ENCODE measurements around the gene TBC1D1.
A peak's percentile ranks its signal among the peaks of the same experiment; 100 is the strongest.
"Not testable (repeated sequence)": the region's sequence is repeated elsewhere in the genome, so short reads cannot be mapped to it uniquely, and the experiment has no call there.

TBC1D1 gene

GRCh38 chr4:38009421-38009820, 118.5 kb downstream of the TBC1D1 start:
- Histone ChIP-seq H3K27me3 (replicated peaks; ENCODE audit: control insufficient read depth, insufficient read depth, low read length) (no peaks in the 10 kb centered on the region), H3K9ac (ENCODE audit: low read length) (no peak overlapping the region), H3K4me3 (ENCODE audit: low read length) (no peak overlapping the region), H3K36me3 (ENCODE audit: control insufficient read depth, insufficient read depth, low read length, severe bottlenecking) (no peaks in the 10 kb centered on the region), H3K4me1 (ENCODE audit: control insufficient read depth, insufficient read depth, low read length) (peaks cover 7% of the 10 kb centered on the region), H3K9me3 (ENCODE audit: control insufficient read depth, low read length) (no peaks in the 10 kb centered on the region)
- no peak for DNase-seq (ENCODE audit: low read depth)

DNA sequence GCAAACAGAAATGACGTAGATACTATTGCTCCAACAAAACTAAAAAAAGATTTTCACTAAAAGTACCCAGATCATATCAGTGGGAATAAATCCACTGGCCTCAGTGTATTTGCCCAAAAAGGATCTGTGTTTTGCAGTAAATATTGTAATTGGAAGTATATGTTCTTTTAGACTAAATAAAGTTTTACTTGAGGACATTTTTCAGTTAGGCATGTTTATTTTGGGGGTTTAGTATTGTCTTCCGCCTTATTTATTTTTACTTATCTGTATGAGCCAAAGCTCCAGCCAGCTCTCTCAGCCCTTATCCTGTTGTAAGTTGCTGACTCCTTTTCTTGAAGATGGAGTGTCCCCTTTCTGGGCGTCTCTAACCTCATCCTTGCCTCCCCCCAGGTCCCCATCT, 119.1 kb downstream of the TBC1D1 start:
- no peaks in the 10 kb centered on the region for H3K36me3 ChIP-seq (ENCODE audit: control insufficient read depth, insufficient read depth, low read length, severe bottlenecking)
- H3K9ac ChIP-seq (ENCODE audit: low read length) = no peak overlapping the region
- H3K4me1 ChIP-seq (ENCODE audit: control insufficient read depth, insufficient read depth, low read length) = peaks cover 7% of the 10 kb centered on the region
- H3K4me3 ChIP-seq (ENCODE audit: low read length) = no peak overlapping the region
- H3K9me3 ChIP-seq (ENCODE audit: control insufficient read depth, low read length) = no peaks in the 10 kb centered on the region
- H3K27me3 ChIP-seq (replicated peaks; ENCODE audit: control insufficient read depth, insufficient read depth, low read length) = no peaks in the 10 kb centered on the region
- DNase-seq (ENCODE audit: low read depth) = no peak

DNA sequence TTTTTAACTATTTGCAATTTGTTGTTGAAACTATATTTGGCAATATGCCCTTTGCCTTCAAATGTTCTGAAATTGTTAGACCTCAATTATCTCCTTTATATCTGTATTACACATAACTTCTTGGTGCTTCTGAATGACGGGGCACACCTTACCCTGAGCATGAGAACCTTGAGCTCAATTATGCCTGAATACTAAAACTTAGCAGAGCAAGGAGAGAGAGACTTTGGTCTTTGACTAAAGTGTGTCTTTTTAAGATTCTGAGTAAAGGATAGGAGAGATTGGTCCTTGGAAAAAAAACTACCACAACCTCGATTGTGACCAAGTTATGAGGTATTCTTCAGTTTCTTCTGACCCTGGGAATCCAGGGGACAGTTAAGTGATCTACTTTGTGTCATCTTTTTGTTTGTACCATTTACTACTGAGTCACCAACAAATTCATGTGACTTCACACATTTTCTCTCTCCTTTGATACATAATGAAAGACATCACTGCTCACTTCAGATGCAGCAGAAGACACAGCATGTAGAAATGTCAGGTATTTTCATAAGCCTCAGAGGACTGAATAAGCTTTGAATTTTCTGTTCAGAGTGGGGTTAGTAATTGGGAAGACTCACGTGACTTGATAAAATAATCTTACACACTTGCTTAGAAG, 120.8 kb downstream of the TBC1D1 start:
- no peak for DNase-seq (ENCODE audit: low read depth)
- Histone ChIP-seq H3K36me3 (ENCODE audit: control insufficient read depth, insufficient read depth, low read length, severe bottlenecking) (peaks cover 7% of the 10 kb centered on the region), H3K9me3 (ENCODE audit: control insufficient read depth, low read length) (no peaks in the 10 kb centered on the region), H3K27me3 (replicated peaks; ENCODE audit: control insufficient read depth, insufficient read depth, low read length) (no peaks in the 10 kb centered on the region), H3K9ac (ENCODE audit: low read length) (no peak overlapping the region), H3K4me1 (ENCODE audit: control insufficient read depth, insufficient read depth, low read length) (peaks cover 7% of the 10 kb centered on the region), H3K4me3 (ENCODE audit: low read length) (no peak overlapping the region)

GRCh38 chr4:38013461-38014366, 122.8 kb downstream of the TBC1D1 start:
- H3K4me1 ChIP-seq (ENCODE audit: control insufficient read depth, insufficient read depth, low read length) = peaks cover 7% of the 10 kb centered on the region
- no peak overlapping the region for H3K9ac ChIP-seq (ENCODE audit: low read length)
- no peaks in the 10 kb centered on the region for H3K27me3 ChIP-seq (replicated peaks; ENCODE audit: control insufficient read depth, insufficient read depth, low read length)
- H3K4me3 ChIP-seq (ENCODE audit: low read length) = no peak overlapping the region
- H3K36me3 ChIP-seq (ENCODE audit: control insufficient read depth, insufficient read depth, low read length, severe bottlenecking) = peaks cover 7% of the 10 kb centered on the region
- DNase-seq (ENCODE audit: low read depth) = no peak
- H3K9me3 ChIP-seq (ENCODE audit: control insufficient read depth, low read length) = no peaks in the 10 kb centered on the region

GRCh38 chr4:38014421-38014852, 123.6 kb downstream of the TBC1D1 start:
- DNase-seq (ENCODE audit: low read depth) = no peak
- Histone ChIP-seq H3K36me3 (ENCODE audit: control insufficient read depth, insufficient read depth, low read length, severe bottlenecking) (peaks cover 7% of the 10 kb centered on the region), H3K9ac (ENCODE audit: low read length) (no peak overlapping the region), H3K4me3 (ENCODE audit: low read length) (no peak overlapping the region), H3K4me1 (ENCODE audit: control insufficient read depth, insufficient read depth, low read length) (peaks cover 7% of the 10 kb centered on the region), H3K9me3 (ENCODE audit: control insufficient read depth, low read length) (no peaks in the 10 kb centered on the region), H3K27me3 (replicated peaks; ENCODE audit: control insufficient read depth, insufficient read depth, low read length) (no peaks in the 10 kb centered on the region)

DNA sequence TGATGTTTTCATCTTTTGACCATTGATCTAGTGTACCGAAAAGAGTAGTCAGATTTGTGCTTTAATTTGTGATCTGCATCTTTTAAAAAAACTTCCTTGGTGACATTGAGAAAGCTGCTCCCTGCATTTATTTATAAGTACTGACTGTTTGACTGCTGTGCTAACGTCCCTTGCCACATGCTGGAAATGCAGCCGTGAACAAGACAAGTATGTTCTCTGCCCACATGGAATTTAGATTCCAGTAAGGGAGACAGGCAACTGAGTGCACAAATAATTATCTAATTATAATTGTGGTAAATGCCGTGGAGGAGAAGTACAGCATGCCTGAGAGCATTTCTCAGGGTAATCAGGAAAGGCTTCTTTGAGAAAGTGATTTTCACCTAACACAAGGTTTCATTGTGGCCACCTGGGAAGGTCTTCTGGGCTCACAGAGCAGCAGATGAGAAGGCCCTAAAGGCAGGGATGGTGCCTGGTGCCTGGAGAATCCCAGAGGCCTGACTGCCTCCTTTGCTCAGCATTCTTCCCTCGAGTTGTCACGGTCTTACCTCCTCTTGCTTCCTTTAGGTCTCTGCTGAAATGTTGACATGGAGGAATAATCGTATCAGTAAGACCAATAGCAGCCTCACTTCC, 125.1 kb downstream of the TBC1D1 start:
- DNase-seq (ENCODE audit: low read depth) = peak; percentile 56

DNA sequence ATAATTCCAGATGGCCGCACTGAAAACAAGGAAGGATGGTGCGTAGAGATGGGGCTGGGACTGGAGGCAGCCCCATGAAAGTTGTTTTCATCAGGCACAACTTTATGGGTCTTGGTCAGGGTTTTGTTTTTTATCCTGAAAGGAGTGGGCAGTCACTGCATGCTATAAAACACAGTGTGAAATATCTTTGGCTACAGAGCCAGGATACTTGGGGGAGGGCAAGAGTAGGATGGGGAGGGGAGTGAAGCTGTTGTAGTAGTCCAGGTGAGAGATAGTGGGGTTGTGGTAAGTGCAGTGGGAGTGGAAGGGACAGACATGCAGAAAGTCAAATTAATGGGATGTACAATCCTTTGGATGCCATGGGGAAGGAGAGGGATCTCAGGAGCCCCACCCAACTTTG, 125.8 kb downstream of the TBC1D1 start:
- H3K9me3 ChIP-seq (ENCODE audit: control insufficient read depth, low read length) = no peaks in the 10 kb centered on the region
- H3K9ac ChIP-seq (ENCODE audit: low read length) = no peak overlapping the region
- DNase-seq (ENCODE audit: low read depth) = no peak
- peaks cover 7% of the 10 kb centered on the region for H3K4me1 ChIP-seq (ENCODE audit: control insufficient read depth, insufficient read depth, low read length)
- no peak overlapping the region for H3K4me3 ChIP-seq (ENCODE audit: low read length)
- H3K36me3 ChIP-seq (ENCODE audit: control insufficient read depth, insufficient read depth, low read length, severe bottlenecking) = peaks cover 11% of the 10 kb centered on the region
- H3K27me3 ChIP-seq (replicated peaks; ENCODE audit: control insufficient read depth, insufficient read depth, low read length) = no peaks in the 10 kb centered on the region

More for the DNA sequence above, 125.1 kb downstream of the TBC1D1 start:
- no peak overlapping the region for H3K9ac ChIP-seq (ENCODE audit: low read length)
- no peak overlapping the region for H3K4me3 ChIP-seq (ENCODE audit: low read length)
- peaks cover 7% of the 10 kb centered on the region for H3K4me1 ChIP-seq (ENCODE audit: control insufficient read depth, insufficient read depth, low read length)
- no peaks in the 10 kb centered on the region for H3K27me3 ChIP-seq (replicated peaks; ENCODE audit: control insufficient read depth, insufficient read depth, low read length)
- no peaks in the 10 kb centered on the region for H3K9me3 ChIP-seq (ENCODE audit: control insufficient read depth, low read length)
- H3K36me3 ChIP-seq (ENCODE audit: control insufficient read depth, insufficient read depth, low read length, severe bottlenecking) = peaks cover 7% of the 10 kb centered on the region

- Histone ChIP-seq H3K9me3 (ENCODE audit: control insufficient read depth, low read length) (no peaks in the 10 kb centered on the region), H3K4me1 (ENCODE audit: control insufficient read depth, insufficient read depth, low read length) (peaks cover 7% of the 10 kb centered on the region), H3K9ac (ENCODE audit: low read length) (no peak overlapping the region), H3K27me3 (replicated peaks; ENCODE audit: control insufficient read depth, insufficient read depth, low read length) (no peaks in the 10 kb centered on the region), H3K4me3 (ENCODE audit: low read length) (no peak overlapping the region), H3K36me3 (ENCODE audit: control insufficient read depth, insufficient read depth, low read length, severe bottlenecking) (peaks cover 19% of the 10 kb centered on the region)
- DNase-seq (ENCODE audit: low read depth) = no peak
These were observed 126.7 kb downstream of the TBC1D1 start for GRCh38 chr4:38017609-38018008.

DNA sequence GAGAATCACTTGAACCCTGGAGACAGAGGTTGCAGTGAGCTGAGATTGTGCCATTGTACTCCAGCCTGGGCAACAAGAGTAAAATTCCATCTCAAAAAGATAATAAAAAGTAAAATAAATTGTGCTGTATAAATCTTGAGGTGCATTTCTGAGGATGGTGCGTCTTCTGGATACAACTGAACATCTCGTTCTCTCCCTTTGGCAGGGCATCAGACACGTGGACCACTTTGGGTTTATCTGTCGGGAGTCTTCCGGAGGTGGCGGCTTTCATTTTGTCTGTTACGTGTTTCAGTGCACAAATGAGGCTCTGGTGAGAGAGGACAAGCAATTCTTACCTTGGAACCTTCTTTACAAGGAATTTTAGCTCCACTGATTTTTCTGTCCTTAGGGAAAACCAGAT, 129.5 kb downstream of the TBC1D1 start:
- Histone ChIP-seq H3K9me3 (ENCODE audit: control insufficient read depth, low read length) (no peaks in the 10 kb centered on the region), H3K36me3 (ENCODE audit: control insufficient read depth, insufficient read depth, low read length, severe bottlenecking) (peaks cover 19% of the 10 kb centered on the region), H3K9ac (ENCODE audit: low read length) (no peak overlapping the region), H3K4me3 (ENCODE audit: low read length) (no peak overlapping the region), H3K4me1 (ENCODE audit: control insufficient read depth, insufficient read depth, low read length) (no peaks in the 10 kb centered on the region), H3K27me3 (replicated peaks; ENCODE audit: control insufficient read depth, insufficient read depth, low read length) (no peaks in the 10 kb centered on the region)
- no peak for DNase-seq (ENCODE audit: low read depth)

DNA sequence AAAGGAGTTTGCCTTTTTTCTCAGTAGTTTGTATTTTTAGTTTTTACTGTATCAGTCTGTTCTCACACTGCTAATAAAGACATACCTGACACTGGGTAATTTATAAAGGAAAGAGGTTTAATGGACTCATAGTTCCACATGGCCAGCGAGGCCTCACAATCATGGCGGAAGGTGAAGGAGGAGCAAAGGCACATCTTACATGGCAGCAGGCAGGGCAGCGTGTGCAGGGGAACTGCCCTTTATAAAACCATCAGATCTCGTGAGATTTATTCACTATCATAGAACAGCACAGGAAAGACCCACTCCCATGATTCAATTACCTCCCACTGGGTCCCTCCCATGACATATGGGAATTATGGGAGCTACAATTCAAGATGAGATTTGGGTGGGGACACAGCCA, 130.1 kb downstream of the TBC1D1 start:
- H3K9me3 ChIP-seq (ENCODE audit: control insufficient read depth, low read length); DNase-seq (ENCODE audit: low read depth); H3K4me3 ChIP-seq (ENCODE audit: low read length); H3K27me3 ChIP-seq (replicated peaks; ENCODE audit: control insufficient read depth, insufficient read depth, low read length); H3K4me1 ChIP-seq (ENCODE audit: control insufficient read depth, insufficient read depth, low read length); H3K9ac ChIP-seq (ENCODE audit: low read length): not testable (repeated sequence)
- H3K36me3 ChIP-seq (ENCODE audit: control insufficient read depth, insufficient read depth, low read length, severe bottlenecking) = peaks cover 20% of the 10 kb centered on the region

- Histone ChIP-seq H3K27me3 (replicated peaks; ENCODE audit: control insufficient read depth, insufficient read depth, low read length) (no peaks in the 10 kb centered on the region), H3K9ac (ENCODE audit: low read length) (no peak overlapping the region), H3K36me3 (ENCODE audit: control insufficient read depth, insufficient read depth, low read length, severe bottlenecking) (peaks cover 14% of the 10 kb centered on the region), H3K4me1 (ENCODE audit: control insufficient read depth, insufficient read depth, low read length) (no peaks in the 10 kb centered on the region), H3K4me3 (ENCODE audit: low read length) (no peak overlapping the region), H3K9me3 (ENCODE audit: control insufficient read depth, low read length) (no peaks in the 10 kb centered on the region)
- no peak for DNase-seq (ENCODE audit: low read depth)
These were observed 130.9 kb downstream of the TBC1D1 start for GRCh38 chr4:38021751-38022150.
